Mesenchymal stem cell (in vitro differentiated cells and primary cell): ENCODE measurements around the gene IRAK3.

Experiments used
- DNase-seq: peaks from one replicate; pipeline ENCODE4 v3.0.0-alpha.2; 2013
- H2AFZ ChIP-seq: one replicate; pipeline ENCODE4 v1.6.1; 2013; ENCODE audit warnings: low read depth, mild to moderate bottlenecking, control low read depth, inconsistent platforms, low read length, moderate library complexity
- H2AK5ac ChIP-seq: 2 replicates; pipeline ENCODE4 v1.6.1; 2013; ENCODE audit warnings: low read length, moderate library complexity, mild to moderate bottlenecking, inconsistent platforms; ENCODE audit not compliant: severe bottlenecking
- H2BK120ac ChIP-seq: one replicate; pipeline ENCODE4 v1.6.1; 2013; ENCODE audit warnings: low read depth, mild to moderate bottlenecking, inconsistent platforms, low read length, moderate library complexity
- H2BK12ac ChIP-seq, 2 experiments: one replicate each; pipeline ENCODE4 v1.6.1; 2013; ENCODE audit warnings: inconsistent platforms in 2 of 2, low read length in 2 of 2, mild to moderate bottlenecking in 2 of 2, moderate library complexity in 2 of 2, control low read depth in 1 of 2
- H2BK15ac ChIP-seq: one replicate; pipeline ENCODE4 v1.6.1; 2013; ENCODE audit warnings: mild to moderate bottlenecking, low read depth, inconsistent platforms; ENCODE audit not compliant: poor library complexity, severe bottlenecking
- H2BK5ac ChIP-seq: 2 replicates; pipeline ENCODE4 v1.6.1; 2013; ENCODE audit warnings: low read depth, mild to moderate bottlenecking, low read length, control low read depth, inconsistent platforms; ENCODE audit not compliant: poor library complexity, severe bottlenecking
- H3K14ac ChIP-seq, 2 experiments: one replicate each; pipeline ENCODE4 v1.6.1; 2013; ENCODE audit warnings: inconsistent platforms in 2 of 2, low read length in 2 of 2, control low read depth in 1 of 2, mild to moderate bottlenecking in 1 of 2, moderate library complexity in 1 of 2
- H3K18ac ChIP-seq, 2 experiments: one replicate each; pipeline ENCODE4 v1.6.1; 2013; ENCODE audit warnings: inconsistent platforms in 2 of 2, low read length in 2 of 2, control low read depth in 1 of 2, low read depth in 1 of 2, mild to moderate bottlenecking in 1 of 2
- H3K23ac ChIP-seq, 2 experiments: one replicate each; pipeline ENCODE4 v1.6.1; 2013; ENCODE audit warnings: inconsistent platforms in 2 of 2, low read length in 2 of 2, mild to moderate bottlenecking in 2 of 2, moderate library complexity in 2 of 2, control low read depth in 1 of 2
- H3K27ac ChIP-seq: 2 replicates; pipeline ENCODE4 v1.5.1; 2013; ENCODE audit warnings: mild to moderate bottlenecking, moderate library complexity, low read length, control low read depth, inconsistent platforms; ENCODE audit not compliant: poor library complexity, severe bottlenecking
- H3K27me3 ChIP-seq, 2 experiments: 2 replicates each; pipeline versions ENCODE4 v1.6.1 to v1.7.0; 2013; ENCODE audit warnings: low read length in 2 of 2, mild to moderate bottlenecking in 2 of 2, moderate library complexity in 2 of 2, control low read depth in 1 of 2, inconsistent platforms in 1 of 2; ENCODE audit not compliant: control insufficient read depth in 1 of 2, insufficient read depth in 1 of 2
- H3K36me3 ChIP-seq, 2 experiments: 2 replicates each; pipeline versions ENCODE4 v1.6.1 to v1.7.0; 2013; ENCODE audit warnings: low read length in 2 of 2, control low read depth in 1 of 2, inconsistent platforms in 1 of 2, low read depth in 1 of 2, mild to moderate bottlenecking in 1 of 2; ENCODE audit not compliant: insufficient read depth in 2 of 2, control insufficient read depth in 1 of 2
- H3K4ac ChIP-seq, 2 experiments: one replicate each; pipeline ENCODE4 v1.6.1; 2013; ENCODE audit warnings: inconsistent platforms in 2 of 2, low read length in 2 of 2, mild to moderate bottlenecking in 2 of 2, moderate library complexity in 2 of 2, control low read depth in 1 of 2, low read depth in 1 of 2
- H3K4me1 ChIP-seq: 2 replicates; pipeline ENCODE4 v1.6.1; 2013; ENCODE audit warnings: low read depth, low read length, control low read depth; ENCODE audit not compliant: control insufficient read depth, insufficient read depth
- H3K4me2 ChIP-seq: 2 replicates; pipeline ENCODE4 v1.6.1; 2013; ENCODE audit warnings: low read length, mild to moderate bottlenecking, inconsistent platforms; ENCODE audit not compliant: poor library complexity, severe bottlenecking
- H3K4me3 ChIP-seq, 2 experiments: 2 replicates each; pipeline versions ENCODE4 v1.5.1 to v1.7.0; 2013; ENCODE audit warnings: low read length in 2 of 2, mild to moderate bottlenecking in 2 of 2, control low read depth in 1 of 2, low read depth in 1 of 2; ENCODE audit not compliant: insufficient read depth in 1 of 2
- H3K79me1 ChIP-seq: replicated peaks from 2 replicates; pipeline ENCODE4 v1.6.1; 2013; ENCODE audit warnings: mild to moderate bottlenecking, control low read depth, low read length, inconsistent platforms; ENCODE audit not compliant: poor library complexity, severe bottlenecking
- H3K9ac ChIP-seq: 2 replicates; pipeline ENCODE4 v1.7.0; 2013; ENCODE audit warnings: mild to moderate bottlenecking, low read length, moderate library complexity
- H3K9me3 ChIP-seq: 2 replicates; pipeline ENCODE4 v1.7.0; 2013; ENCODE audit warnings: mild to moderate bottlenecking, low read length; ENCODE audit not compliant: control insufficient read depth
- H4K8ac ChIP-seq: one replicate; pipeline ENCODE4 v1.6.1; 2013; ENCODE audit warnings: inconsistent platforms, mild to moderate bottlenecking, low read length, moderate library complexity
- H4K91ac ChIP-seq: one replicate; pipeline ENCODE4 v1.6.1; 2013; ENCODE audit warnings: mild to moderate bottlenecking, low read length, inconsistent platforms
- WGBS: methylation state at CpG from one replicate; pipeline ENCODE4 v1.1.7; 2013; ENCODE audit warnings: mixed read lengths; 5-methylcytosine and 5-hydroxymethylcytosine counted together

IRAK3 gene

DNA sequence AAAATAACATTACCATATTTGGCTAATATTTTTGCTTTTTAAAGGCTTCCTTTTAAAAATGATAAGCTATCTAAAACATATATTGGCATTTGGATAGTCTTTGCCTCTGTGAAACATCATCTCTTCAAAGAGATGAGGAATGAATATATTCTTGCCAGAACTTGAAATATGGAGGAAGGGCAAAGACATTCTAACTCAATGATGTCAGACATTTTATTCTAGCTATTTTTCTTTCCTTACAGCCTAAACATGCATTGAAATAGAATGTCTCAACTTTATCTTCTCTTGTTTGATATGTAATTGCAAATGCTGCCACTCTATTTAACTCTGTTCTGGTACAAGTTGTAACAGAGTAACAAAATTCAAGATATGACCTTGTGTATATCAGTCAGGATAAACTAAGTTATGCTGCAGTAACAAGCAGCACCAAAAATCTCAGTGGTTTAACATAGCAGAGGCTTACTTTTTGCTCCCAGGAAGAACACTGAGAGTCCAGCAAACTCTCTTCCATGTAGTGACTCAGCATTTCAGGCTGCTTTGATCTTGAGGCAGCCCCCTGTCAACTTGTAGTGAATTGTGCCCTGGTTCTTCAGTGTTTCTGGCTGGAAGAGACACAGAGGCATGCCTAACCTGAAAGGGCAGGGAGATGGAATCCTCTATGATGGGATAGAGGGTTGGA, 11.0 kb downstream of the IRAK3 start:
- DNase-seq, result no peak
- H3K4me2 ChIP-seq, result no peak overlapping the region
- H4K91ac ChIP-seq, result no peak overlapping the region
- no peaks in the 10 kb centered on the region for H3K4me1 ChIP-seq
- H3K27ac ChIP-seq, result no peak overlapping the region
- no peak overlapping the region for H2AFZ ChIP-seq
- no peak overlapping the region for H3K4ac ChIP-seq
- H3K14ac ChIP-seq, result no peak overlapping the region
- H3K9ac ChIP-seq, result no peak overlapping the region
- no peak overlapping the region for H2BK15ac ChIP-seq
- H3K27me3 ChIP-seq, result peaks cover 0 to 10% of the 10 kb centered on the region in 2 experiments
- no peak overlapping the region for H2BK5ac ChIP-seq
- H4K8ac ChIP-seq, result no peak overlapping the region
- H3K9me3 ChIP-seq, result peaks cover 5% of the 10 kb centered on the region
- no peak overlapping the region for H3K18ac ChIP-seq
- H2BK12ac ChIP-seq, result no peak overlapping the region
- H2BK120ac ChIP-seq, result no peak overlapping the region
- H3K79me1 ChIP-seq, result no peaks in the 10 kb centered on the region
- no peak overlapping the region for H3K4me3 ChIP-seq
- peaks cover 0 to 9% of the 10 kb centered on the region in 2 experiments for H3K36me3 ChIP-seq
- H3K23ac ChIP-seq, result no peak overlapping the region
- H2AK5ac ChIP-seq, result no peak overlapping the region

DNA sequence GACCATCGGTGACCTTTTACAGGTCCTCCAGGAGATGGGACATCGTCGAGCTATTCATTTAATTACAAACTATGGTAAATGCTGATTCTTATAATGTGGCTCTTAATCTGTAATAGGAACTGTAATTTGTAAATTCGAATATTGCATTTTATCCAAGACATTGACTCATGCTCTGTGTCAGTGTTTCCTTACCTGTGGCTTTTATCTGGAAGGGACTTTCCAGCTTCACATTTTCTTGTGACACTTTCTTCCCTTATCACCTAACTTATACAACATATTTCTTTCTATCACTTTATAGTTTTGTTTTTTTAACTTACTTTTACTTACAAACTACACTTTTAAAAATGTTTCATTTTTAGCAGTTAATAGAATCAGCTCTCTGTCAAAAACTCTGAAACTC, 14.8 kb downstream of the IRAK3 start:
- Histone ChIP-seq H3K18ac (no peak overlapping the region), H3K79me1 (no peaks in the 10 kb centered on the region), H3K23ac (no peak overlapping the region), H2BK120ac (no peak overlapping the region), H3K4me1 (no peaks in the 10 kb centered on the region), H4K91ac (no peak overlapping the region), H2BK12ac (no peak overlapping the region), H3K9ac (no peak overlapping the region), H3K27me3 (peaks cover 0 to 10% of the 10 kb centered on the region in 2 experiments), H3K14ac (no peak overlapping the region), H3K4ac (no peak overlapping the region), H3K9me3 (peaks cover 9% of the 10 kb centered on the region), H3K4me2 (no peak overlapping the region), H3K27ac (no peak overlapping the region), H2AFZ (no peak overlapping the region), H2BK5ac (no peak overlapping the region), H2BK15ac (no peak overlapping the region), H3K4me3 (no peak overlapping the region), H4K8ac (no peak overlapping the region), H3K36me3 (peaks cover 0 to 7% of the 10 kb centered on the region in 2 experiments), H2AK5ac (no peak overlapping the region)
- DNase-seq, result no peak
- WGBS, result 75% methylated on average over 2 of the region's 4 CpGs

GRCh38 chr12:66206141-66206540, 17.1 kb downstream of the IRAK3 start:
- H3K4me1 ChIP-seq, result no peaks in the 10 kb centered on the region
- H2BK120ac ChIP-seq, result no peak overlapping the region
- no peak overlapping the region for H3K23ac ChIP-seq
- no peak overlapping the region for H3K14ac ChIP-seq
- H3K9ac ChIP-seq, result no peak overlapping the region
- no peak for DNase-seq
- no peak overlapping the region for H3K4ac ChIP-seq
- no peak overlapping the region for H4K91ac ChIP-seq
- H3K18ac ChIP-seq, result no peak overlapping the region
- H3K9me3 ChIP-seq, result peaks cover 4% of the 10 kb centered on the region
- H4K8ac ChIP-seq, result no peak overlapping the region
- no peak overlapping the region for H2AFZ ChIP-seq
- H3K79me1 ChIP-seq, result no peaks in the 10 kb centered on the region
- H2BK12ac ChIP-seq, result no peak overlapping the region
- H3K27ac ChIP-seq, result no peak overlapping the region
- no peak overlapping the region for H2AK5ac ChIP-seq
- H2BK5ac ChIP-seq, result no peak overlapping the region
- 78% methylated on average over 1 of the region's 1 CpG for WGBS
- H3K27me3 ChIP-seq, result peaks cover 0 to 4% of the 10 kb centered on the region in 2 experiments
- no peak overlapping the region for H3K4me2 ChIP-seq
- H3K4me3 ChIP-seq, result no peak overlapping the region
- no peak overlapping the region for H2BK15ac ChIP-seq
- H3K36me3 ChIP-seq, result peaks cover 0 to 7% of the 10 kb centered on the region in 2 experiments

GRCh38 chr12:66210840-66211239, 21.8 kb downstream of the IRAK3 start:
- Histone ChIP-seq H3K4ac (no peak overlapping the region), H3K36me3 (peaks cover 0 to 15% of the 10 kb centered on the region in 2 experiments), H3K18ac (no peak overlapping the region)

More at GRCh38 chr12:66210840-66211239, 21.8 kb downstream of the IRAK3 start:
- H3K79me1 ChIP-seq, result no peaks in the 10 kb centered on the region
- H3K14ac ChIP-seq, result no peak overlapping the region
- no peak overlapping the region for H3K23ac ChIP-seq
- no peak for DNase-seq
- peaks cover 0 to 3% of the 10 kb centered on the region in 2 experiments for H3K27me3 ChIP-seq
- no peaks in the 10 kb centered on the region for H3K4me1 ChIP-seq
- no peak overlapping the region for H4K91ac ChIP-seq
- H4K8ac ChIP-seq, result no peak overlapping the region
- H3K9me3 ChIP-seq, result peaks cover 4% of the 10 kb centered on the region
- H2AK5ac ChIP-seq, result no peak overlapping the region
- H3K9ac ChIP-seq, result peak overlapping the region; percentile 67
- H3K4me2 ChIP-seq, result no peak overlapping the region
- H3K4me3 ChIP-seq, result no peak overlapping the region
- no peak overlapping the region for H2BK12ac ChIP-seq
- no peak overlapping the region for H2BK120ac ChIP-seq
- no peak overlapping the region for H2BK15ac ChIP-seq
- H3K27ac ChIP-seq, result no peak overlapping the region
- H2AFZ ChIP-seq, result no peak overlapping the region
- H2BK5ac ChIP-seq, result no peak overlapping the region
